Upper lobe of right lung (tissue), 1 donor: ENCODE measurements around the gene TMEM94. TPM values are rescaled to one million over a fixed set of nuclear protein-coding genes. Genes with fewer than 3 reads are reported as not detected.

Experiments
- ATAC-seq: fragments of 200-7000 bp; cut with Tn5 transposase; one replicate; pipeline ENCODE4 v1.9.1; 2020; ENCODE audit warnings: mild to moderate bottlenecking, moderate library complexity
- DNase-seq: peaks from one replicate; pipeline ENCODE4 v3.0.0-alpha.2; 2020
- H3K27ac ChIP-seq: fragments of 200-600 bp; one replicate; pipeline ENCODE4 v1.8.0; 2022
- H3K27me3 ChIP-seq: fragments of 200-600 bp; one replicate; pipeline ENCODE4 v1.8.0; 2022; ENCODE audit warnings: mild to moderate bottlenecking
- H3K36me3 ChIP-seq: fragments of 200-600 bp; one replicate; pipeline ENCODE4 v1.8.0; 2022
- H3K4me1 ChIP-seq: fragments of 200-600 bp; one replicate; pipeline ENCODE4 v1.8.0; 2022
- H3K4me3 ChIP-seq: fragments of 200-600 bp; one replicate; pipeline ENCODE4 v1.8.0; 2022; ENCODE audit warnings: mild to moderate bottlenecking
- H3K9me3 ChIP-seq: fragments of 200-600 bp; one replicate; pipeline ENCODE4 v1.8.0; 2022
- intact Hi-C: fragments of 100-400 bp; cut with DNase I; formaldehyde crosslinking; loops from one replicate; pipeline ENCODE4 v1.11.0; 2022
- total RNA-seq: library from RNA; stranded (reverse); fragmentation: NEBNext Ultra II Directional; extraction: Animal tissue kit (Norgen Biotek cat#: 25700); gene quantifications from one replicate; pipeline ENCODE4 v1.2.1, GENCODE V29; 2021
- TF ChIP-seq, protein P1 (sequence below): fragments of 200-600 bp; IDR thresholded peaks from one replicate; pipeline ENCODE4 v1.8.0; 2022; ENCODE audit warnings: antibody characterized with exemption
- donor health status: DM: no; HTN: yes; CAD: no; lungs with severe emphysema.

The TMEM94 gene
- total RNA-seq, 1 donor from 2014 or later, result 79.1 TPM

DNA sequence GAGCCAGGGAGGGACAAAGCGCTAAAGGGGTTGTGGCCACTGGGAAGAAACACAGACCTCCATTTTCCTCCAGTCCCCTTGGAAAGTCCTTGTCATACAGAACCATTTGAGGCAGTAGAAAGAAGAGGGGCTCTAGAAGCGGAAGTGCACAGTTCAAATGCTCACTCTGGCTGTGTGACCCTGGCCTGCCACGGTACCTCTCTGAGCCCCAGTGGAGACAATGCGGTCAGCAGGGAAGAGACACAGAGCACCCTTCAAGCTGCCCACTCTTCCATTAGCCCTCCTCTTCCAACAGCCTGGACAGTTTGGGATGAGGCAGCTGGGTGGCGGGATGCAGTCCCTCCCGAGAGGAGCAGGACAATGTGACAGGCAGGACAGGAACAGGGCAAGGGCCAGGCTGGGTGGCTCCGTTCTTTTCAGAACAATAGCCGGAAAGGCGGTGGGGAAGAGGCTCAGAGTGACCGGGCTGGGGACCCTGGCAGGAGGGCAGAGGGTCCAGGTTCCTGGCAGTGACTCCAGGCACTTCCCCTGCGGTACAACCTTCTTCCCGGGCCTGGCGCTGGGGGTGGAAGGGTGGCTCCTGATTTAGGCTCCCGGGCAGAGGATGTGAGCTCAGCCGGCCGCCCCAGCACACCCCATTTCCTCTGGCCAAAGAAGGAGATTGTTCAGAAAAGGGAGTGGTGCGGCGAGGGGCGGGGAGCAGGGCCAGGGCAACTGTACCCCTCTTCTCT is 53.3 kb downstream of the TMEM94 start:
- Histone ChIP-seq H3K4me1 (peaks cover 31% of the 10 kb centered on the region), H3K36me3 (peaks cover 22% of the 10 kb centered on the region), H3K27ac (peak overlapping the region; percentile 67), H3K27me3 (no peaks in the 10 kb centered on the region), H3K4me3 (peak overlapping the region; percentile 87), H3K9me3 (no peaks in the 10 kb centered on the region)
- TF ChIP-seq, protein P1, sequence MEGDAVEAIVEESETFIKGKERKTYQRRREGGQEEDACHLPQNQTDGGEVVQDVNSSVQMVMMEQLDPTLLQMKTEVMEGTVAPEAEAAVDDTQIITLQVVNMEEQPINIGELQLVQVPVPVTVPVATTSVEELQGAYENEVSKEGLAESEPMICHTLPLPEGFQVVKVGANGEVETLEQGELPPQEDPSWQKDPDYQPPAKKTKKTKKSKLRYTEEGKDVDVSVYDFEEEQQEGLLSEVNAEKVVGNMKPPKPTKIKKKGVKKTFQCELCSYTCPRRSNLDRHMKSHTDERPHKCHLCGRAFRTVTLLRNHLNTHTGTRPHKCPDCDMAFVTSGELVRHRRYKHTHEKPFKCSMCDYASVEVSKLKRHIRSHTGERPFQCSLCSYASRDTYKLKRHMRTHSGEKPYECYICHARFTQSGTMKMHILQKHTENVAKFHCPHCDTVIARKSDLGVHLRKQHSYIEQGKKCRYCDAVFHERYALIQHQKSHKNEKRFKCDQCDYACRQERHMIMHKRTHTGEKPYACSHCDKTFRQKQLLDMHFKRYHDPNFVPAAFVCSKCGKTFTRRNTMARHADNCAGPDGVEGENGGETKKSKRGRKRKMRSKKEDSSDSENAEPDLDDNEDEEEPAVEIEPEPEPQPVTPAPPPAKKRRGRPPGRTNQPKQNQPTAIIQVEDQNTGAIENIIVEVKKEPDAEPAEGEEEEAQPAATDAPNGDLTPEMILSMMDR, result no peak
- intact Hi-C loops, result loop anchor here (10.0 kb wide), 1 partner anchor 85 kb away; no protein-coding TSS in a partner anchor
- ATAC-seq (peak; percentile 43), DNase-seq (peak; percentile 69)

DNA sequence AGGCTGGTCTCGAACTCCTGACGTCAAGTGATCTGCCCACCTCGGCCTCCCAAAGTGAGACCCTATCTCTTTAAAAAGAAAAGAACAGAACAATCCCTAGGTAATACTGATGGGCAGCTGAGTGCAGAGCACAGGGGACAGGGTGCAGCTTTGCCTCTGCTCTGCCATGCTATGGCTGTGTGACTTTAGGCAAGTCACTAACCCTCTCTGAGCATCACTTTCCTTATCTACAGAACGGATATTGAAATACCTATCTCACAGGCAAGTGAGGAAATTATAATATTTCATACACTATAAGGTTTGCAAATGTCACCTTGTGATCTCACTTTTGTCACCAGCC is 54.8 kb downstream of the TMEM94 start:
- H3K9me3 ChIP-seq, result no peaks in the 10 kb centered on the region
- H3K36me3 ChIP-seq, result peaks cover 10% of the 10 kb centered on the region
- intact Hi-C loops, result loop anchor here (10.0 kb wide), 1 partner anchor 86 kb away; no protein-coding TSS in a partner anchor
- H3K4me3 ChIP-seq, result peak overlapping the region; percentile 87
- ATAC-seq (no peak), DNase-seq (no peak)
- TF ChIP-seq, protein P1, result no peak
- H3K27me3 ChIP-seq, result no peaks in the 10 kb centered on the region
- H3K27ac ChIP-seq, result peak overlapping the region; percentile 67
- peaks cover 31% of the 10 kb centered on the region for H3K4me1 ChIP-seq

DNA sequence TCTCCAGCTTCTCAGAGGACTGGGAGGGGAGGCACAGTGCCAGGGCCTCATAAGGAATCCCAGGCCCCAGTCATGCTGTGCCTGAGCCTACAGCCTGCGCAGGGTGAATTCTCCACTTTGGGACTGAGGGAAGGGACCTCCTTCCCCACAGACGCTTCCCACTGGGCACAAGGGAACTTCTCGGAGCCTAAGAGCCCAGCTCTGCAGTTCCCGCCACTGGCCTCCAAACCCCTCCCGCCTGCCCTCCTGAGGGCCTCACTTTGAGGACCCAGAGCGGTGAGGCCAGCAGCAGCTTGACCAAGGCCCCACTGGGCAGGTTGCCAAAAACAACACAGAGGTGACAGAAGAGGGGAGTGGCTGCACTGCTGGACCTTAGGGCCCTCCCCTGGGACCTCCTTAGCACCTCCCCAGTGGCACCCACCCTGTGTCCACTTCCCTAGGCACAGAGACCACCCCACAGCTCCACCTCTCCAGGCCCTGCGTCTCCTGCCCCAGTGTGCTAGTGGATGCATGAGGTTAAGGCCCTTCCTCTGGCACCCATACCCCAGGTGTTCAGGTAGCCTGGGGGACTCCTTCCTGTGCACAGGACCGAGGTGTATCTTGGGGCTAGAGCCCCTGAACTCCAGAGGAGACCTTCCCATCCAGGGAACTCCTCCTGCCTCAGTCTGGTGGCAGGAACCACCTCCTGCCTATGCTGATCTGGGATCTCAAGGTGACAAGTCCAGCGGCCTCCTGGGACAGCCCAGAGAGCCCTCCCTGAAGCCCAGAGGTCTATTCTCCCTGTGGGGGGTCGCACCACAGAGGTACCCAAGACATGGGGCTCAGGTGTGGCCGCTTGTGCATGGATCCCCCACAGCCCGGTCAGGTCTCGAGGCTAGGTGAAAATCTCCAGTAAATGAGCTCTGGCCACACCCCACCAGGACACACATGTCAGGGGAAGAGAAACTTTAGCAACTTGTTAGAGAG is 55.5 kb downstream of the TMEM94 start:
- Histone ChIP-seq H3K36me3 (peaks cover 5% of the 10 kb centered on the region), H3K27me3 (no peaks in the 10 kb centered on the region), H3K9me3 (no peaks in the 10 kb centered on the region), H3K27ac (peak overlapping the region; percentile 67), H3K4me3 (peak overlapping the region; percentile 87), H3K4me1 (peaks cover 31% of the 10 kb centered on the region)
- DNase-seq (peak; percentile 85), ATAC-seq (peak; percentile 5)
- TF ChIP-seq, protein P1, result no peak
- intact Hi-C loops, result loop anchor here (10.0 kb wide), 1 partner anchor 87 kb away; no protein-coding TSS in a partner anchor

DNA sequence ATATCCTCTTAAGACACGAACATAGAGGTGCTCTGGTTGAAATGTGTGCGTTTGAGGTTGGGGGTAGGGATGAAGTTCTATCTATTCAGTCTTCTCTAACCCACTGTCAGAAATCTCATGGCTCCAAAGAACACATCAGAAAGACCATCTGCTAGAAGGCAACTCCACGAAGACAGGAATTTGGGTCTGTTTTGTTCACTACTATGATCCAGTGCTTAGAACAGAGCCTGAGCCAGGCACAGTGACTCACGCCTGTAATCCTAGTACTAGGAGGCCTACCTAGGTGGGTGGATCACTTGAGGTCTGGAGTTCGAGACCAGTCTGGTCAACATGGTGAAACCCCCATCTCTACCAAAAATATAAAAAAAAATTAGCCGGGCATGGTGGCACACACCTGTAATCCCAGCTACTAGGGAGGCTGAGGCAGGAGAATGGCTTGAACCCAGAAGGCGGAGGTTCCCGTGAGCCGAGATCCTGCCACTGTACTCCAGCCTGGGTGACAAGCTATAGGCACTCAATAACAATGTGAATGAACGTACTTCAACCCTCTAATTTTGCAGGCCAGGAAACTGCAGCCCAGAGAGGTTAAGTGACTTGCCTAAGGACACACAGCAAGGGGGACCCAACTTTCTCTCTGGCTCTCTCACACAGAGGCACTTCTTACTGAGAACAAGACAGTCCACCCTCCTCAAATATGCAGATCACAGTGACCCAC is 56.6 kb downstream of the TMEM94 start:
- intact Hi-C loops, result loop anchor here (10.0 kb wide), 1 partner anchor 88 kb away; no protein-coding TSS in a partner anchor
- ATAC-seq (no peak), DNase-seq (no peak)
- TF ChIP-seq, protein P1, result no peak
- H3K9me3 ChIP-seq, result no peaks in the 10 kb centered on the region
- H3K27me3 ChIP-seq, result no peaks in the 10 kb centered on the region
- peak overlapping the region; percentile 87 for H3K4me3 ChIP-seq
- no peaks in the 10 kb centered on the region for H3K36me3 ChIP-seq
- peaks cover 40% of the 10 kb centered on the region for H3K4me1 ChIP-seq
- H3K27ac ChIP-seq, result peak overlapping the region; percentile 73

DNA sequence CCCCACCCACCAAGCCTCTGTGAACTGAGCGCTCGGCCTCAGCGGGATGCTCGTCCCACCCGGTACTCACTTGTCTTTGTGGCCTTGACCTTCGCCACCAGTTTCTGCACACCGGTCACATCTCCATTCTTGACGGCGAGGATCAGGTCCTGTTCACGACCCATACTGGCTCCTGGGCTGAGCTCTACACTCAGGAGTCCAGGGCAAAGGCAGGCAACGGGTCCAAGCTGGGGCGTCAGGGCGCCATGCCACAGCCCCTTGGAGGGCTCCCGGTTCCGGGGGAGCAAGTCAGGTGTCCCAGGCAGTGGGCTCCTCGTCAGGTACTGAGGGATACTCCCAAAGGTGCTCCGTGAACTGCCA is 57.2 kb downstream of the TMEM94 start:
- DNase-seq (peak; percentile 60), ATAC-seq (no peak)
- Histone ChIP-seq H3K4me1 (peaks cover 41% of the 10 kb centered on the region), H3K9me3 (no peaks in the 10 kb centered on the region), H3K36me3 (no peaks in the 10 kb centered on the region), H3K4me3 (peak overlapping the region; percentile 87), H3K27me3 (no peaks in the 10 kb centered on the region), H3K27ac (peak overlapping the region; percentile 73)
- TF ChIP-seq, protein P1, result no peak
- intact Hi-C loops, result loop anchor here (10.0 kb wide), 1 partner anchor 89 kb away; no protein-coding TSS in a partner anchor
